GM23248 (cell line): ENCODE results near the gene INSIG2. TPM values are rescaled to one million over a fixed set of nuclear protein-coding genes. Genes with fewer than 3 reads are reported as not detected.
A peak's percentile ranks its signal among the peaks of the same experiment; 100 is the strongest.

Source experiments
- DNase-seq: peaks from one replicate; pipeline ENCODE4 v3.0.0-alpha.2; 2015
- H2AFZ ChIP-seq: fragments of 200-600 bp; sonication (generic); 2 replicates; pipeline ENCODE4 v1.6.1; 2016; ENCODE audit warnings: antibody characterized with exemption
- H3F3A ChIP-seq: fragments of 200-600 bp; sonication (generic); 2 replicates; pipeline ENCODE4 v1.6.1; 2016; ENCODE audit warnings: mild to moderate bottlenecking, antibody characterized with exemption, mixed run types; ENCODE audit not compliant: insufficient read depth
- H3K27ac ChIP-seq: fragments of 200-600 bp; sonication (generic); 2 replicates; pipeline ENCODE4 v1.5.1; 2016; ENCODE audit warnings: mild to moderate bottlenecking
- H3K27me3 ChIP-seq: fragments of 200-600 bp; sonication (generic); replicated peaks from 2 replicates; pipeline ENCODE4 v1.6.1; 2016; ENCODE audit warnings: mild to moderate bottlenecking; ENCODE audit not compliant: insufficient read depth
- H3K36me3 ChIP-seq: fragments of 200-600 bp; sonication (generic); 2 replicates; pipeline ENCODE4 v1.6.1; 2016; ENCODE audit warnings: low read depth, mild to moderate bottlenecking
- H3K4me1 ChIP-seq: fragments of 200-600 bp; sonication (generic); 2 replicates; pipeline ENCODE4 v1.6.1; 2016; ENCODE audit warnings: mild to moderate bottlenecking; ENCODE audit not compliant: insufficient read depth
- H3K4me2 ChIP-seq: fragments of 200-600 bp; sonication (generic); one replicate; pipeline ENCODE4 v1.6.1; 2016; ENCODE audit warnings: mild to moderate bottlenecking; ENCODE audit not compliant: unreplicated experiment
- H3K4me3 ChIP-seq: fragments of 200-600 bp; sonication (generic); 2 replicates; pipeline ENCODE4 v1.5.1; 2016; ENCODE audit warnings: mild to moderate bottlenecking
- H3K79me2 ChIP-seq: fragments of 200-600 bp; sonication (generic); 2 replicates; pipeline ENCODE4 v1.6.1; 2016; ENCODE audit warnings: mild to moderate bottlenecking; ENCODE audit not compliant: insufficient read depth
- H3K9ac ChIP-seq: fragments of 200-600 bp; sonication (generic); 2 replicates; pipeline ENCODE4 v1.6.1; 2016; ENCODE audit warnings: mild to moderate bottlenecking
- H3K9me2 ChIP-seq: fragments of 200-600 bp; sonication (generic); 2 replicates; pipeline ENCODE4 v1.6.1; 2016; ENCODE audit warnings: mixed run types, mild to moderate bottlenecking, moderate library complexity; ENCODE audit not compliant: insufficient read depth
- H3K9me3 ChIP-seq: fragments of 200-600 bp; sonication (generic); one replicate; pipeline ENCODE4 v1.6.1; 2017; ENCODE audit warnings: low read depth
- H4K20me1 ChIP-seq: fragments of 200-600 bp; sonication (generic); 2 replicates; pipeline ENCODE4 v1.6.0; 2016; ENCODE audit not compliant: insufficient read depth
- EZH2 ChIP-seq: fragments of 200-600 bp; sonication (generic); IDR thresholded peaks from 2 replicates; pipeline ENCODE4 v1.6.1; 2018; ENCODE audit warnings: antibody characterized with exemption, mild to moderate bottlenecking; ENCODE audit not compliant: insufficient read depth, poor library complexity, severe bottlenecking
- EZH2phosphoT487 ChIP-seq: fragments of 200-600 bp; sonication (generic); IDR thresholded peaks from 2 replicates; pipeline ENCODE4 v1.6.1; 2018; ENCODE audit warnings: antibody characterized with exemption, moderate library complexity, mild to moderate bottlenecking, low read depth; ENCODE audit not compliant: insufficient read depth
- WGBS, 2 experiments: methylation state at CpG; one replicate each; pipeline ENCODE4 v1.1.6; 2015 to 2017; ENCODE audit warnings: low lambda C conversion rate in 2 of 2, low coverage in 1 of 2; ENCODE audit errors: missing lambda C conversion rate in 2 of 2; 5-methylcytosine and 5-hydroxymethylcytosine counted together
- in situ Hi-C: fragments of 300-500 bp; cut with MboI; formaldehyde crosslinking; loops from 2 replicates; pipeline ENCODE4 v1.15.0; 2020
- polyA plus RNA-seq: library from polyadenylated mRNA; unstranded; fragments of >200 nt; fragmentation: Nextera tagmentation; extraction: Ambion mirVana; gene quantifications from 2 replicates; pipeline ENCODE4 v1.2.1, GENCODE V29; 2016
- total RNA-seq: library from RNA; depleted of rRNA; stranded (reverse); fragments of >200 nt; shearing (Covaris generic); gene quantifications from 2 replicates; pipeline ENCODE4 v1.2.3, GENCODE V29; 2014; rRNA removed

The INSIG2 gene
- total RNA-seq = 13.0 and 21.0 TPM in 2 replicates
- polyA plus RNA-seq = 35.6 and 36.1 TPM in 2 replicates

- H3F3A ChIP-seq = peaks cover 29% of the 10 kb centered on the region
- H4K20me1 ChIP-seq = no peaks in the 10 kb centered on the region
- no peaks in the 10 kb centered on the region for H3K9me3 ChIP-seq
- no peaks in the 10 kb centered on the region for H3K9me2 ChIP-seq
- peak within 1 kb of the TSS; percentile 59 for H3K27ac ChIP-seq
- 2% methylated on average over 49 to 63 of the region's 63 CpGs for WGBS, 2 experiments
- H3K9ac ChIP-seq = peak within 1 kb of the TSS; percentile 73
- in situ Hi-C loops = no loop called here
- peak; percentile 98 for DNase-seq
- H3K27me3 ChIP-seq = no peaks in the 10 kb centered on the region; the same call in 1 of the 2 replicates
- H3K4me1 ChIP-seq = peaks cover 11% of the 10 kb centered on the region; the same call in 1 of the 2 replicates
- H3K4me3 ChIP-seq = peak within 1 kb of the TSS; percentile 92
- TF ChIP-seq EZH2phosphoT487 (no peak), EZH2 (no peak)
- H3K36me3 ChIP-seq = no peaks in the 10 kb centered on the region
- H2AFZ ChIP-seq = peak within 1 kb of the TSS; percentile 86
- H3K79me2 ChIP-seq = peaks cover 45% of the 10 kb centered on the region
- peak within 1 kb of the TSS; percentile 89 for H3K4me2 ChIP-seq
These were observed at the start of gene INSIG2 for GRCh38 chr2:118088051-118089024. TSS of gene INSIG2 (plus strand) at chr2:118088471. CDS start at chr2:118096557, 8,086 bp downstream.

GRCh38 chr2:118040891-118041290 lies 47.4 kb upstream of the INSIG2 start:
- Histone ChIP-seq H3K9ac (no peak overlapping the region), H3K9me2 (no peaks in the 10 kb centered on the region), H3K36me3 (no peaks in the 10 kb centered on the region), H3K4me3 (no peak overlapping the region), H3K4me1 (no peaks in the 10 kb centered on the region), H3F3A (no peaks in the 10 kb centered on the region), H3K79me2 (no peaks in the 10 kb centered on the region), H4K20me1 (no peaks in the 10 kb centered on the region), H3K9me3 (no peaks in the 10 kb centered on the region), H3K4me2 (no peak overlapping the region), H3K27ac (no peak overlapping the region), H2AFZ (no peak overlapping the region), H3K27me3 (peaks cover 34% of the 10 kb centered on the region)
- TF ChIP-seq EZH2phosphoT487 = no peak
- no peak for TF ChIP-seq EZH2
- WGBS, 2 experiments = 54 to 57% methylated on average over 7 of the region's 7 CpGs
- in situ Hi-C loops = no loop called here
- no peak for DNase-seq

DNA sequence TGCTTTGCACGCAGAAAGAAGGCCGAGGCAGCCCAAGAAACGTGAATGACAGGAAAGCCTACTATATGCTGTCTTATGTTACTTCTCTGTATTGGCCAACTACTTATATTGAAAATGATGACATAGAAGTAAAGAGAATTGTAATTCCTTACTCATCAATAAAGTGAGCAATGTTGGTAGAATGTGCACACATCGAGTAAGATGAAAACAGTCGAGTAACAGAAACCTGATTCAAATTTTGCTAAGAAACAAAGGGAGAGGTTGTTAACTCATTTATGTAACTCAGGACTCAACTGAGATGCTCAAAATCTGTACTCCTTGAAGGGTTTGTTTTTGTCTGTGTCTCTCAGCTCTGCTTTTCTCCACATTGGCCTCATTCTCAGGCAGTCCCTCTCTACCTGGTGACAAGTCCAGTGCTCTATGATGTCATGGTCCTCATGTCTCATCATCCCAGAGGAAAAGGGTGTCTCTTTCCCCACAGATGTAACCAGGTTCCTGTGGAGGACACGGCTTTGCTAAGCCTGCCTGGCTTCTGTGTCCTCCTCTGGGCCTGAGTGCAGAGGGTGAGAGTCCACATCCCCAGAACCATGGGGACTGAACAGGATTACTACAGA lies 44.1 kb upstream of the INSIG2 start:
- Histone ChIP-seq H3K36me3 (no peaks in the 10 kb centered on the region), H3K27me3 (peaks cover 11% of the 10 kb centered on the region), H3K4me1 (peaks cover 22% of the 10 kb centered on the region), H3F3A (peaks cover 12% of the 10 kb centered on the region), H2AFZ (no peak overlapping the region), H3K4me3 (no peak overlapping the region), H3K79me2 (no peaks in the 10 kb centered on the region), H3K9me3 (no peaks in the 10 kb centered on the region), H4K20me1 (no peaks in the 10 kb centered on the region), H3K27ac (no peak overlapping the region), H3K9me2 (no peaks in the 10 kb centered on the region), H3K4me2 (no peak overlapping the region), H3K9ac (no peak overlapping the region)
- DNase-seq = peak; percentile 5
- no peak for TF ChIP-seq EZH2phosphoT487
- TF ChIP-seq EZH2 = no peak
- in situ Hi-C loops = no loop called here
- 47 to 51% methylated on average over 6 of the region's 6 CpGs for WGBS, 2 experiments

GRCh38 chr2:118044854-118045253 lies 43.4 kb upstream of the INSIG2 start:
- Histone ChIP-seq H3K27ac (no peak overlapping the region), H3K9ac (no peak overlapping the region), H3K27me3 (peaks cover 5% of the 10 kb centered on the region; the same call in 1 of the 2 replicates), H3K4me1 (peaks cover 22% of the 10 kb centered on the region), H3K4me3 (no peak overlapping the region), H2AFZ (no peak overlapping the region), H3K9me3 (no peaks in the 10 kb centered on the region), H3K9me2 (no peaks in the 10 kb centered on the region), H4K20me1 (no peaks in the 10 kb centered on the region), H3K36me3 (no peaks in the 10 kb centered on the region), H3K79me2 (no peaks in the 10 kb centered on the region), H3K4me2 (no peak overlapping the region), H3F3A (peaks cover 12% of the 10 kb centered on the region)
- WGBS, 2 experiments = 92 to 94% methylated on average over 2 of the region's 2 CpGs
- TF ChIP-seq EZH2 (no peak), EZH2phosphoT487 (no peak)
- no peak for DNase-seq
- in situ Hi-C loops = no loop called here
